Breast epithelium (tissue), 4 donors: ENCODE data around the gene IFIT1. TPM values are rescaled to one million over a fixed set of nuclear protein-coding genes. Genes with fewer than 3 reads are reported as not detected.

Experiments used
- DNase-seq, 2 donors: peaks; one replicate each; pipeline ENCODE4 v3.0.0-alpha.2; 2019; ENCODE audit warnings: low spot score in 2 of 2
- H3K27ac ChIP-seq, 2 donors: fragments of 200-600 bp; sonication (generic) in 1 of 2; one replicate each; pipeline ENCODE4 v1.5.1; 2016 to 2019; ENCODE audit warnings: mild to moderate bottlenecking in 1 of 2
- H3K27me3 ChIP-seq, 2 donors: fragments of 200-600 bp; sonication (generic) in 1 of 2; one replicate each; pipeline versions ENCODE4 v1.5.1 to v1.6.0; 2017 to 2019; ENCODE audit warnings: control low read depth in 1 of 2, mild to moderate bottlenecking in 1 of 2
- H3K36me3 ChIP-seq: fragments of 200-600 bp; one replicate; pipeline ENCODE4 v1.5.1; 2019
- H3K4me1 ChIP-seq, 2 donors: fragments of 200-600 bp; sonication (generic); one replicate each; pipeline ENCODE4 v1.5.1; 2016 to 2019; ENCODE audit warnings: control low read depth in 1 of 2
- H3K4me3 ChIP-seq, 3 donors: fragments of 200-600 bp; sonication (generic); 1 replicate in 2 of 3; 2 replicates in 1 of 3; pipeline ENCODE4 v1.5.1; 2016 to 2019; ENCODE audit warnings: mild to moderate bottlenecking in 3 of 3, moderate library complexity in 2 of 3
- H3K9me3 ChIP-seq, 2 donors: fragments of 200-600 bp; sonication (generic) in 1 of 2; one replicate each; pipeline ENCODE4 v1.5.1; 2016 to 2019; ENCODE audit warnings: control low read depth in 1 of 2
- POLR2A ChIP-seq: fragments of 450-650 bp; IDR thresholded peaks from one replicate; pipeline ENCODE4 v1.6.1; 2016; ENCODE audit warnings: antibody characterized with exemption, mild to moderate bottlenecking, moderate library complexity
- POLR2AphosphoS5 ChIP-seq, 3 donors: sonication (generic); formaldehyde crosslinking; IDR thresholded peaks; one replicate each; pipeline ENCODE4 v1.6.1; 2017; ENCODE audit warnings: antibody characterized with exemption in 3 of 3
- intact Hi-C: fragments of 100-400 bp; cut with DNase I; formaldehyde crosslinking; loops from one replicate; pipeline ENCODE4 v1.15.1; 2023; ENCODE audit warnings: low total_unique reads
- total RNA-seq, 3 donors: library from RNA; depleted of rRNA; stranded (reverse); fragments of >200 nt; gene quantifications; one replicate each; pipeline ENCODE4 v1.1.0, GENCODE V29; 2016
- TF ChIP-seq, protein P1 (sequence below), 3 donors: fragments of 450-650 bp; IDR thresholded peaks; one replicate each; pipeline ENCODE4 v1.5.1; 2016 to 2017; ENCODE audit warnings: antibody characterized with exemption in 3 of 3, mild to moderate bottlenecking in 3 of 3, moderate library complexity in 3 of 3

The IFIT1 gene
- total RNA-seq, 3 donors from 2014 or later, result 10.2 to 13.9 (median 11.4) TPM

DNA sequence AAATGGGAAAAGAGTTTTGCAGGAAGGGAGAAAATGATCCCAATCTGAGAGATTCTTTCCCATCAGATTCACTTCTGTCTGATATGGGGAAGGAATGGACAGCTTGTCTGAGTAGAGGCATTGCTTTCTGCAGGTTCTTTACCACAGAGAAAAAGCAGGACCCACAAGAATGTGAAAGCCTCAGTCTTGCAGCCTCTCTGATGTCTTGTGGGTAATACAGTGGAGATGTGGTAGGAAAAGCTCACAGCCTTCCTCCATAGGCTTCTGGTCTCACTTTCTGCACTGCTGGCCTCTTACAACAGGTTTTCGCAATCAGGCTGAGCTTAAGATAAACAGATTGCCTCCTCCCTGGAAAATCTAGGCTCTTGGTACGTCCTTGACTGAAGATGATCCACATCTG lies 551 bp downstream of the IFIT1 start:
- H3K36me3 ChIP-seq, result no peaks in the 10 kb centered on the region

DNA sequence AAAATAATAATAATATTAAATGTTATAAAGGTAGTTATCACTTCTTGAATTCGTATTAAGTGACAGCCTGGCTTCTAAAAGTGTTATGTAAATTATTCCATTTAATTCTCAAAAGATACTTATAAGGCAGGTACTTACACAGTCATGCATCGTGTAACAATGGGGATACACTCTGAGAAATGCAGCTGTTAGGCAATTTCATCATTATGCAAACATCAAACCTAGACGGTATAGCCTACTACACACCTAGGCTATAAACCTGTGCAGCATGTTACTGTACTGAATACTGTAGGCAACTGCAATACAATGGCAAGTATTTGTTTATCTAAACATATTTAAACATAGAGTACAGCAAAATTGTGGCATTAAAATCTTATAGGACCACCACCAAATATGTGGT lies 1.5 kb downstream of the IFIT1 start:
- peak overlapping the region; percentile 50 to 73 (median 58) for H3K4me3 ChIP-seq
- intact Hi-C loops, result no loop called here
- DNase-seq, result no peak
- H3K27ac ChIP-seq, result peak overlapping the region; percentile 75 to 85
- H3K27me3 ChIP-seq, result no peaks in the 10 kb centered on the region
- H3K36me3 ChIP-seq, result no peaks in the 10 kb centered on the region
- no peaks in the 10 kb centered on the region for H3K9me3 ChIP-seq
- H3K4me1 ChIP-seq, result no peaks in the 10 kb centered on the region
- TF ChIP-seq POLR2AphosphoS5 (IDR thresholded peaks at IDR 0.05) (no peak), POLR2A (no peak)
- TF ChIP-seq, protein P1, sequence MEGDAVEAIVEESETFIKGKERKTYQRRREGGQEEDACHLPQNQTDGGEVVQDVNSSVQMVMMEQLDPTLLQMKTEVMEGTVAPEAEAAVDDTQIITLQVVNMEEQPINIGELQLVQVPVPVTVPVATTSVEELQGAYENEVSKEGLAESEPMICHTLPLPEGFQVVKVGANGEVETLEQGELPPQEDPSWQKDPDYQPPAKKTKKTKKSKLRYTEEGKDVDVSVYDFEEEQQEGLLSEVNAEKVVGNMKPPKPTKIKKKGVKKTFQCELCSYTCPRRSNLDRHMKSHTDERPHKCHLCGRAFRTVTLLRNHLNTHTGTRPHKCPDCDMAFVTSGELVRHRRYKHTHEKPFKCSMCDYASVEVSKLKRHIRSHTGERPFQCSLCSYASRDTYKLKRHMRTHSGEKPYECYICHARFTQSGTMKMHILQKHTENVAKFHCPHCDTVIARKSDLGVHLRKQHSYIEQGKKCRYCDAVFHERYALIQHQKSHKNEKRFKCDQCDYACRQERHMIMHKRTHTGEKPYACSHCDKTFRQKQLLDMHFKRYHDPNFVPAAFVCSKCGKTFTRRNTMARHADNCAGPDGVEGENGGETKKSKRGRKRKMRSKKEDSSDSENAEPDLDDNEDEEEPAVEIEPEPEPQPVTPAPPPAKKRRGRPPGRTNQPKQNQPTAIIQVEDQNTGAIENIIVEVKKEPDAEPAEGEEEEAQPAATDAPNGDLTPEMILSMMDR (IDR thresholded peaks at IDR 0.05), result no peak

More for the DNA sequence above, 551 bp downstream of the IFIT1 start:
- Histone ChIP-seq H3K4me3 (peak overlapping the region; percentile 50 to 73 (median 58)), H3K27me3 (no peaks in the 10 kb centered on the region), H3K27ac (peak overlapping the region; percentile 75 to 85), H3K4me1 (no peaks in the 10 kb centered on the region), H3K9me3 (no peaks in the 10 kb centered on the region)
- intact Hi-C loops, result no loop called here
- TF ChIP-seq, protein P1 (IDR thresholded peaks at IDR 0.05), result no peak
- TF ChIP-seq POLR2A (no peak), POLR2AphosphoS5 (IDR thresholded peaks at IDR 0.05) (peak in 1 of 3 donors; percentile 6)
- DNase-seq, result no peak

DNA sequence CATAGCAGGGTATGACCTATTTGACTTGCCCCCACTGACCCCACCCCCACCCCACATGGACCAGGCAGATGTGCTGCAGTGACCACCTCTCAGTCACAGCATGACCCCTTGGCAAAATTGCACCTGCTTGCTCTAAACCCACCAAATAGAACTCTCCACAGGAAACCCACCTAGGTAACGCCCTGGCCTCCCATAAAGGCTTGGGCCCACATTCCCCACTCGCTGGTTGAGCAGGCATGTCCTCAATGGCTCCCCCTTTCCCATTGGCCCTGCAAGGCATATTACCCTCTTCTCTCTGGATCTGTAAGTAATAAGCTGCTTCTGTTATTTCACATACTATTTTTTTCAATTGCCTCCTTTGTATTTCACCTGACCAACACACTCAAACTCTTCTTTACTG lies 2.7 kb downstream of the IFIT1 start:
- intact Hi-C loops, result no loop called here
- DNase-seq, result no peak
- H3K9me3 ChIP-seq, result no peaks in the 10 kb centered on the region
- H3K36me3 ChIP-seq, result no peaks in the 10 kb centered on the region
- peak overlapping the region in 1 of 3 donors; percentile 17 for H3K4me3 ChIP-seq
- TF ChIP-seq, protein P1 (IDR thresholded peaks at IDR 0.05), result no peak
- no peak for TF ChIP-seq POLR2AphosphoS5 (IDR thresholded peaks at IDR 0.05)
- no peak for TF ChIP-seq POLR2A
- peak overlapping the region in 1 of 2 donors; percentile 21 for H3K27ac ChIP-seq
- H3K27me3 ChIP-seq, result no peaks in the 10 kb centered on the region
- no peaks in the 10 kb centered on the region for H3K4me1 ChIP-seq

DNA sequence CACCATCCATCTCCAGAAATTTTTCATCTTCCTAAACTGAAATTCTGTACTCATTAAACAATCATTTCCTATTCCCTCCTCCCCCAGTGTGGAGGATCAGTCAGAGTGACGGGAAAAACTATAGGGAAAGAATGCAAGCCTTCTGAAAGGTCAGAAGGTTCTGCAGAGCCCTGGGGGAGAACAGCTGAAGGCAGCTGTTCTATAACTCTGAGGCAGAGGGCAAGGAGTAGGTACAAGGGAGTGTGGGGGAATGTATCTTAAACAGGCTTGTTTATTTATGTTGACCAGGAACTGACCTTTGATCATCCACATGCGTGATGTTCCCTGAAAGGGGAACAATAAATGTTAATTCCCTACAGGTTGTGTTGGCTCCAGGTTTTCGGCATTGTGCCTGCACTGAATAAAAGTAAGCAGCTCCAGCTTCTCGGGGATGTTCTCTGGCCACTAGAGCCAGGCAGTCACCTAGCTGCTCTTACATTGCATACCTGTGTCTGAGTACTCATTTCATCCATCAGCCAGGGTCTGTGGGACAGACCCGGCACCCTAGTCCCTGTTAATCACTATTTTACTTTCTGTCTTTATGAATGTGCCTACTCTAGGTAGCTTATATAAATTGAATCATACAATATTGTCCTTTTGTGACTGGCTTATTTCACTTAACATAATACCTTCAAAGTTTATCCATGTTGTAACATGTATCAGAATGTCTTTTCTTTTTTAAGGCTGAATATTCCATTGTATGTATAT lies 5.8 kb downstream of the IFIT1 start:
- Histone ChIP-seq H3K4me1 (no peaks in the 10 kb centered on the region), H3K27me3 (no peaks in the 10 kb centered on the region), H3K36me3 (no peaks in the 10 kb centered on the region), H3K27ac (no peak overlapping the region), H3K4me3 (no peak overlapping the region), H3K9me3 (no peaks in the 10 kb centered on the region)
- intact Hi-C loops, result no loop called here
- DNase-seq, result no peak
- TF ChIP-seq POLR2A (no peak), POLR2AphosphoS5 (IDR thresholded peaks at IDR 0.05) (no peak)
- TF ChIP-seq, protein P1 (IDR thresholded peaks at IDR 0.05), result no peak

DNA sequence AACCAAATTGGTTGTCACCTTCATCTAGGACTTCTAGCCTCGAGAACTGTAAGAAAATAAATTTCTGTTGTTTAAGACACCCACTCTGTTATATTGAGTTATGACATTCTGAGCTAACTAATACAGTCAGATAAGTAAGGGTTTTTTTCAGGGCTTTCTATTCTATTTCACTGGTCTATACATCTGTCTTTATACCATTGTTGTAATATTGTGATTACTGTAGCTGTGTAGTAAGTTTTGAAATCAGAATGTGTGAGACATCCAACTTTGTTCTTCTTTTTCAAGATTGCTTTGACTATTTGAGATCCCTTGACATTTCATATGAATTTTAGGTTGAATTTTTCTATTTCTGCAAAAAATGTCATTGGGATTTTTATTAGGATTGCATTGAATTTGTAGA lies 7.5 kb downstream of the IFIT1 start:
- no peaks in the 10 kb centered on the region for H3K36me3 ChIP-seq
- TF ChIP-seq POLR2AphosphoS5 (IDR thresholded peaks at IDR 0.05) (no peak), POLR2A (no peak)
- TF ChIP-seq, protein P1 (IDR thresholded peaks at IDR 0.05), result no peak
- H3K4me1 ChIP-seq, result no peaks in the 10 kb centered on the region
- H3K9me3 ChIP-seq, result no peaks in the 10 kb centered on the region
- H3K27ac ChIP-seq, result no peak overlapping the region
- no peak for DNase-seq
- H3K27me3 ChIP-seq, result no peaks in the 10 kb centered on the region
- H3K4me3 ChIP-seq, result no peak overlapping the region
- intact Hi-C loops, result no loop called here
